ENCODE measurements around the gene MACROD2. TPM values are rescaled to one million over a fixed set of nuclear protein-coding genes. Genes with fewer than 3 reads are reported as not detected.

MACROD2 gene
- total RNA-seq, 1 donor from 2014 or later = 6.7 TPM

DNA sequence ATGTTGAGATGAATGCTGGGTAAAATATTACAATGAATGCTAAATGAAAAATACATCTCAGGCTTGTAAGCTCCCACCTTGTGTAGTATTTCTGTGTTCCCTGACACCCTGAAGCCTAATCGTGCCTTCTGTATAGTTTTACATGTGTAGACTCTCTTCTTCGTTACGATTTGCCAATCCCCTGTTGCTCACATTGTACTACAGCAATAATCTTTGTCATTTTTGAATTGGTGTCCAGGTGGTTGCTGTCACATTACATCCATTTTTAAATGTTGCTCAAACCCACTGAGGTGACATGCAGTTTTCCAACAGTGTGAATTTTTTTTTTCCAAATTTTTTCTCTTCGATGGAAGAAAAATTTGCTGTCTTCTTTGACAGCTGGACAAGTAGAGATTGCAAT lies 642.1 kb downstream of the MACROD2 start:
- no peak overlapping the region for H3K27ac Mint-ChIP-seq
- H3K4me3 Mint-ChIP-seq = no peak overlapping the region

DNA sequence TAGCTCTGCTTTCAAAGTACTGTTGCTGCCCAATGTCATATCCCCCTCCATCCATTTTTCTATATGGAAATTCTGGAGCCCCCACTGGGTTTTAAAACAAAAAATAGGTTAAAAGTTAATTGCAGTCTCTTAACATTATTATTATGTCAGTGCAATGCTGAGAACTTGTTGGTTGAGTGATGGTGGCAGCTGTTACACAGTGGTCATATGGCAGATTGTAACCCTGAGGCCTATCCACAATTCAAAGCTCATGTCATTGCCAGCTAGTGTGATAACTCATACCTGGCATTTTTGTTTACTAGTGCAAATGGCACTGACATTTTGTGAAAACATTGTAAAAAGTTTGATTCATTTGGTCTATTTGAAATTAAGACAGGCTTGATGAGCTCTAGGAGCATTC lies 647.8 kb downstream of the MACROD2 start:
- H3K4me3 Mint-ChIP-seq = no peak overlapping the region
- no peak overlapping the region for H3K27ac Mint-ChIP-seq
- TF ChIP-seq, protein P1, sequence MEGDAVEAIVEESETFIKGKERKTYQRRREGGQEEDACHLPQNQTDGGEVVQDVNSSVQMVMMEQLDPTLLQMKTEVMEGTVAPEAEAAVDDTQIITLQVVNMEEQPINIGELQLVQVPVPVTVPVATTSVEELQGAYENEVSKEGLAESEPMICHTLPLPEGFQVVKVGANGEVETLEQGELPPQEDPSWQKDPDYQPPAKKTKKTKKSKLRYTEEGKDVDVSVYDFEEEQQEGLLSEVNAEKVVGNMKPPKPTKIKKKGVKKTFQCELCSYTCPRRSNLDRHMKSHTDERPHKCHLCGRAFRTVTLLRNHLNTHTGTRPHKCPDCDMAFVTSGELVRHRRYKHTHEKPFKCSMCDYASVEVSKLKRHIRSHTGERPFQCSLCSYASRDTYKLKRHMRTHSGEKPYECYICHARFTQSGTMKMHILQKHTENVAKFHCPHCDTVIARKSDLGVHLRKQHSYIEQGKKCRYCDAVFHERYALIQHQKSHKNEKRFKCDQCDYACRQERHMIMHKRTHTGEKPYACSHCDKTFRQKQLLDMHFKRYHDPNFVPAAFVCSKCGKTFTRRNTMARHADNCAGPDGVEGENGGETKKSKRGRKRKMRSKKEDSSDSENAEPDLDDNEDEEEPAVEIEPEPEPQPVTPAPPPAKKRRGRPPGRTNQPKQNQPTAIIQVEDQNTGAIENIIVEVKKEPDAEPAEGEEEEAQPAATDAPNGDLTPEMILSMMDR (conservative IDR thresholded peaks at IDR 0.05) = no peak
- peaks cover 9% of the 10 kb centered on the region for H3K4me1 Mint-ChIP-seq (ENCODE audit: unreplicated experiment)
- H3K36me3 Mint-ChIP-seq = peaks cover 14% of the 10 kb centered on the region
- no peak for DNase-seq (ENCODE audit: extremely low spot score, unreplicated experiment)
- peaks cover 12% of the 10 kb centered on the region for H3K9me3 Mint-ChIP-seq
- H3K27me3 Mint-ChIP-seq = peaks cover 3% of the 10 kb centered on the region

More for the DNA sequence above, 642.1 kb downstream of the MACROD2 start:
- no peak for DNase-seq (ENCODE audit: extremely low spot score, unreplicated experiment)
- peaks cover 19% of the 10 kb centered on the region for H3K4me1 Mint-ChIP-seq (ENCODE audit: unreplicated experiment)
- TF ChIP-seq, protein P1 (conservative IDR thresholded peaks at IDR 0.05) = no peak
- peaks cover 25% of the 10 kb centered on the region for H3K9me3 Mint-ChIP-seq
- H3K27me3 Mint-ChIP-seq = peaks cover 9% of the 10 kb centered on the region
- peaks cover 26% of the 10 kb centered on the region for H3K36me3 Mint-ChIP-seq

DNA sequence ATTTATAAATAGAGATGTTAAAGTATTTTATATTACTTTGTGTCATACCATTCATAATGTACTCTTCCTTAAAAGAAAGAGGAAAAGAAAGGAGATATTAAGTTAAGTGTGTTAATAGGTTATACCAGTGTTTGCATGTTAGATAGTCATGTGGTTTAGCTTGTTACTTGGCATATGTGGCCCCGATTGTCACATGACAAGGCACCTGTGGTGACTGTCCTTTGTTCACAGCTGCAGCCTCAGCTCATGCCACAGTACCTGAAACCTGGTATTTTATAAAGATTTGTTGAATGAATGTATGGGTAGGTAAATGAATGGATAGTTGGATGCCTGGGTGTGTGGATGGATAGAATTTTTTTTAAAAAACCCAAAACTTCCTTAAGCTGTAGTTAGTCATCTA lies 648.2 kb downstream of the MACROD2 start:
- no peak for DNase-seq (ENCODE audit: extremely low spot score, unreplicated experiment)
- H3K36me3 Mint-ChIP-seq = peaks cover 14% of the 10 kb centered on the region
- no peak overlapping the region for H3K4me3 Mint-ChIP-seq
- peaks cover 12% of the 10 kb centered on the region for H3K9me3 Mint-ChIP-seq
- no peak overlapping the region for H3K27ac Mint-ChIP-seq
- H3K27me3 Mint-ChIP-seq = peaks cover 3% of the 10 kb centered on the region
- TF ChIP-seq, protein P1 (conservative IDR thresholded peaks at IDR 0.05) = no peak
- peaks cover 9% of the 10 kb centered on the region for H3K4me1 Mint-ChIP-seq (ENCODE audit: unreplicated experiment)

DNA sequence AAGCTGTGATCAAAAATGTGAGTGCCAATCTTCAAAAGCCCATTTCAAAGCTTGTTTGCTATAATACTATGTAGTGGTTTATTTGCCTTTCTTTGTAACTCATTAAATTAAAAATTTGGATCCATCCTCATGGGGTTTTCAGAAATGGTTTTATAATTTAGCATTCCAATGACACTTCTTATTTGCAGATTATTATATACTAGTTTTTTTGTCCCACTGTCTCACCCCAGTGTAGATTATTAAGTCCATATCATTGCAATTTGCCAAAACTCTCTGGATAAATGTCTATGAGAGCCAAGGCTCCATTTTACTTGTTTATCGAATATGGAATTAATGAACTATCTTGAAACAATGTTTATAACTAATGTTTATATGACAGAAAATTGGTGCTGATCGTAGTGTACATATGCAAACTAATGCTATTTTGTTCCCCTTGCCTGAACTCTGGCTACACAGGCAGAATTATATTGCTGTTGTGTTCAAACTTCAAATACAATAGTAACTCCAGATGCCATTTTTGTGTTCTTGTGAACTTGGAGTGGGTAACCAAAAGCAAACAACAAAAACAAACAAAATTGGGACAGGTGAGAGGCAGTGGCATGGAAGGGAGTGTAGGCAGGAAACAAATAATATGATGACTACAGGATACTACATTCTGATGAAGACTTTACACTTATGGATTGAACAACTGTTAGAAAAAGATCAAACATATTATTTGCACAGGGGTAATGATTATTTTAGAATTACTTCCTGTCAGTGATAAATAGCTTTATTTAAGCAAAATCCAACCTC lies 649.2 kb downstream of the MACROD2 start:
- Mint-ChIP-seq H3K4me1 (ENCODE audit: unreplicated experiment) (peaks cover 9% of the 10 kb centered on the region), H3K27me3 (peaks cover 3% of the 10 kb centered on the region), H3K4me3 (no peak overlapping the region), H3K9me3 (peaks cover 12% of the 10 kb centered on the region), H3K27ac (no peak overlapping the region), H3K36me3 (peaks cover 12% of the 10 kb centered on the region)
- TF ChIP-seq, protein P1 (conservative IDR thresholded peaks at IDR 0.05) = no peak
- DNase-seq (ENCODE audit: extremely low spot score, unreplicated experiment) = no peak

DNA sequence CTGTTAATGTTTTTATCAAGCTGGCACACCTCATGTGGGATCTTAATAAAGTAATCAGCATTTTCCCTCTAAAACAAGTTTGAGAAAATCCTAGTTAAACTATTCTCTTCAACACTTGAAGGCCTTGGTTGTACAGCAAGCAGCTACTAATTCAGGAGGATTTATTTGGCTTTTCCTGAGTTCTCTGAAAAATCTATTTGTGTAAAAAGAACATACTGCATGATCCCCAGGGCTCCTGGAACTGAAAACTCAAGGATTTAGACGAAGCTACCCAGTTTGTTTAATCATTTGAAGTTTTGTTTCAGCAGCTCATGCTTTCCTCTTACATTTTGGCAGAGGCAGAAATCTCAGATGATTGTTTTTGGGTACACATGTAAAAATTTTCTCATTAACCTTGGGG lies 651.7 kb downstream of the MACROD2 start:
- Mint-ChIP-seq H3K36me3 (peaks cover 3% of the 10 kb centered on the region), H3K4me3 (no peak overlapping the region), H3K27me3 (peaks cover 6% of the 10 kb centered on the region), H3K9me3 (peaks cover 8% of the 10 kb centered on the region), H3K27ac (no peak overlapping the region), H3K4me1 (ENCODE audit: unreplicated experiment) (peaks cover 13% of the 10 kb centered on the region)
- TF ChIP-seq, protein P1 (conservative IDR thresholded peaks at IDR 0.05) = no peak
- no peak for DNase-seq (ENCODE audit: extremely low spot score, unreplicated experiment)
